Left cardiac atrium (tissue), 4 donors: ENCODE results near the gene NEBL. TPM values are rescaled to one million over a fixed set of nuclear protein-coding genes. Genes with fewer than 3 reads are reported as not detected.

Source experiments
- ATAC-seq, 2 donors: fragments of 200-7000 bp; cut with Tn5 transposase; one replicate each; pipeline ENCODE4 v1.9.1; 2020; ENCODE audit warnings: mild to moderate bottlenecking in 2 of 2, moderate library complexity in 2 of 2
- DNase-seq: peaks from one replicate; pipeline ENCODE4 v3.0.0-alpha.2; 2020
- intact Hi-C, 2 donors: fragments of 100-400 bp; cut with DNase I; formaldehyde crosslinking; loops; one replicate each; pipeline versions ENCODE4 v1.14.1 to v1.15.1; 2022 to 2023
- total RNA-seq, 2 donors: library from RNA; stranded (reverse); fragmentation: NEBNext Ultra II Directional; extraction: Animal tissue kit (Norgen Biotek cat#: 25700); gene quantifications; one replicate each; pipeline ENCODE4 v1.2.1, GENCODE V29; 2021
- donor health status: DM: no; HTN: yes; CAD: no.
- donor health status: DM: no; HTN: yes; CAD: no; lungs with severe emphysema.
- donor health status: DM: yes; HTN: yes; CAD: no.
- donor health status: Dilated cardiomyopathy.

The NEBL gene
- total RNA-seq, 2 donors from 2014 or later: 386 to 506 TPM

DNA sequence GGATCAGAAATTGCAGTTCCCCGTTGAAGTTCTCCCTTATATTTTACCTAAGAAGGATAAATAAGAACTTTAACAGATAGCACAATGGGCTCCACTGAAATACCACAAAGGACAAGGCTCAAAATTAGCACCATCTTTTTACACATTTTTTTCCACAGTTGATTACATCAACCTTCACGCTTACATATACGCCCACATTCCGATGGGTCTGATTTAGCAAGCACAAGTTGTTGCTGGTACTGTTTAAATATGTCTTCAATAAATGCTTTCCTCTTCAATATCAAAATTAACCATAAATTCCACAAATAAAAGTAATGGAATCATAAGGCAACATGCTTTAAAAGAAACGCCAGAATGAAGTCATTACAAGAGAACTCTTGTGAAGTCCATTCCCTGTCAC lies 79.5 kb downstream of the NEBL start:
- intact Hi-C loops: no loop called here
- DNase-seq: no peak
- no peak for ATAC-seq

DNA sequence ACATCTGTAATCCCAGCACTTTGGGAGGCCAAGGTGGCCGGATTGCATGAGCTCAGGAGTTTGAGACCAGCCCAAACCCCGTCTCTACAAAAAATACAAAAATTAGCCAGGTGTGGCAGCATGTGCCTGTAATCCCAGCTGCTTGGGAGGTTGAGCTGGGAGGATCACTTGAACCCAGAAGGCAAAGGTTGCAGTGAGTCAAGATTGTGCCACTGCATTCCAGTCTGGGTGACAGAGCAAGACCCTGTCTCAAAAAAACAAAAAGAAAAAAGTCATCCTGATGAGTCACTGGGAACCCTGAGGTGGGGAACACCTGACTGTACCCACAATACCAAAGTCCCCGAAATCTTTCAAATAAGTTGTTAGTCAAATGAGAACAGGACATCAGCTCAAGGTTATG lies 80.0 kb downstream of the NEBL start:
- ATAC-seq (no peak), DNase-seq (no peak)
- intact Hi-C loops: no loop called here

DNA sequence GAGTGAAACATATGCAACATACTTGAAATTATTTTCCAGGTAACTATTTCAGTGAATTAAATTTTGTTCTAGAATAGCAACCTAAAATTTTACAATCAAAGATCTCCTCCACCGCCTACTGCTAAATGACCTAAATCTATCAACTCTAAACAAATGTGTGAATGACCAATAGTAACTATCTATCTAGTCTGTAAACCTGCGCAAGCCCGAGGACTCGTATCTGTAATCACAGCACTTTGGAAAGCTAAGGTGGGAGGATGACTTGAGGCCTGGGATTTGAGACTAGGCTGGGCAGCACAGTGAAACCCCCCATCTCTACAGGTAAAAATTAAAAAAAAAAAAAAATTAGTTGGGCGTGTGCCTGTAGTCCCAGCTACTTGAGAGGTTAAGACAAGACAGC lies 83.0 kb downstream of the NEBL start:
- DNase-seq (no peak), ATAC-seq (no peak)
- intact Hi-C loops: no loop called here

DNA sequence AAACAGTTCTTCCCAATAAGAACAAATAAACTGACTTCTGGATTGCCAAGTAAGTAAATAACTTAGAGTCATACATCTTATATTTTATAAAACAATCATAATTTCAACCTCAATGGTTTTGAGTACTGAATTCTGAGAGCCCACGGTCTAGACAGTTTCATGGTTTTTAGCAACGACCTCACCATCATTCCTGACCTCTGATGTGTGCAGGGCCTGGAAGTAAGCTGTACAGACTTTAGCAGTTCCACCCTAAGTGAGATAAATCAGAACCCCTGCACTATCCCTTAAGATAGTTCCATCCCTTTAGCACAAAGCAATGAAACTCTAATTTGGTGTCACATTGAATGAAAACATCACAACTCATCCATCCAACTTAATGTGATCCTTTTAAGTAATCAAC lies 86.0 kb downstream of the NEBL start:
- no peak for DNase-seq
- peak in 1 of 2 donors; percentile 44 for ATAC-seq
- intact Hi-C loops: no loop called here

DNA sequence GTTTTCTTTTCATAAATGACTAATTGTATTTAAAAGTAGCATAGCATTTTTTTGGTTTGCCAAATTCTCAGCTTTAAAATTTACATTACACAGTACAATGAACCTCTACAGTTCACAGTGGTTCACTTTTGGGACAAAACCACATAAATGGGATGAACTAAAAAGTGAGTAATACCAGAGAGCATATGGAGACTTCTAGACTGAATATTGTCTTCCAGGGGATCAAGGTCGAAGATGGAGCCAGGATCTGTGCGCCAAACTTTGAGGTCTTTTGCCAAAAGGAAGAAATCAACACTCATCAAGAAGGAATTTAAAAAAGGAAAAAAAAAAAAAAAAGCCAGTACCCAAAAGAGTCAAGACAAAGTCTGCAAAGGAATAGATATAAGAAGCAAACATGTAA lies 87.5 kb downstream of the NEBL start:
- intact Hi-C loops: no loop called here
- ATAC-seq (no peak), DNase-seq (no peak)

DNA sequence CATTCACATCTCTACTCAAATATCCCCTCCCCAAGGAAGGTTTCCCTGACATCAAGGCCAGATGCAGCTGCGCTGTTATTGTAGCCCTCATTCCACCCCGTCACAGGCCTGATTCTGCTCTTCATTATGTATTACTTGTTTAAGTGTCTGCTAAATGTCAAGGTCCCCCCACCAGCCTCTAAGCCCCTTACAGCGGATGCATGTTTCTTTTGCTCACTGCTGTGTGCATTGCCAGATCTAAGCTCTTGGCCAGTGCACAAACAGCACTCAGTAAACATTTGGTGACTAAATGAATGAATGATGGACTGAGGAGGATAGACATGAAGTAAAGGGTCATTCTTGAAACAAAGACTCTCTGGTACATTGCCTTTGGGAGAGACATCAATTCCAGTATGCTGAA lies 90.6 kb downstream of the NEBL start:
- intact Hi-C loops: no loop called here
- no peak for ATAC-seq
- no peak for DNase-seq

DNA sequence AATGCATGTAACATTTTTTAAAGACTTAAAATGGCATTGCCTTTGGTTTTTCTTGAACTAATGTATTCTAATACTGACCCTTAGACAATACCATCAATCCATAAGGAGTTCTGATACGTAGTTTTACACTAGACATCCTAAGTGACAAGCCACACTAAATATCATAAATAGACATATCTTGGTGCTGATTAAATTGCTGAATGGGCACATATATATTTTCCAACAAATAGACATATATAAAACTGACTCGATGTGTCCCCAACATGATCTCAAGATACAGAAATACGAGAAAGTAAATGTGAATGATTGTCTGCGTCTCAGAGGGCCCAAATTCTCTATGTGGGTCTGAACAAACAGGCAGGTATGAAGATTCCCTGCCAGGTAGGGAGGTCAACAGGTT lies 99.8 kb downstream of the NEBL start:
- intact Hi-C loops: no loop called here
- DNase-seq (no peak), ATAC-seq (no peak)

DNA sequence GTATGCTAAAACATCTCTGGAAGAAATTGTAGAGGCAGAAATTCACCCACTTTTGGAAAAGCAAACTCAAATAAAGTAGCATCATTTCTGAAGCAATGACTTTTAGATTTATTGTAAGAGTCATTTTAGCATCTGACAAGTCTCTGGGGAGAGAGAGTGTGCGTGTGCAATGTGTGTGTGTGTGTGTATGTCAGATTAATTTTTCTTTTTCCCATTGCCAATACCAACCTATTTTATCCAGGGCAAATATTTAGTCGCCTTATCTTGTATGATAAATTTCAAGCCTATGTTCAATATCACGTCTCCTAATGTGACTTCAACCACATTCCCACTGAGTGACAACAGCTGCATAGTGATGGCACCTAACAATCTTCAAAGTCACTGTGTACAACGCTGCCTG lies 101.7 kb downstream of the NEBL start:
- DNase-seq (no peak), ATAC-seq (no peak)
- intact Hi-C loops: no loop called here

DNA sequence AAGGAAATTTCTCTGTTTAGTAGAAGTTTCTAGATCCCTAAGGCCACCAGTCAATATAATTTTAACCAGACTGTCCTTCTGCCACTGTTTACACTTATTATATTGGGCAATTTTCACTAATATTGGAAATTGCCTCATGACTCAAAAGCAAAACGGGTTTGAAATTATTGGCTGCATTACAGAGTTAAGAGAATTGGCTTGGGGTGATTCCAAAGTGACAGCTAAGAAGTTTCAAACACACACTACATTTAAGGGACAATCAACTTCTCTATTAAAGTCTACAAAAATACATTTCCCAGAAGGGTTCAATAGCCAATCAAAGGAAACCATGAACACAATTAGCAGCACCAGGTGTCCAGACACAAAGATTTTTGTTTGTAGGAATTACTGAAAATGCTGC lies 111.9 kb downstream of the NEBL start:
- ATAC-seq: no peak
- no peak for DNase-seq
- intact Hi-C loops: no loop called here

DNA sequence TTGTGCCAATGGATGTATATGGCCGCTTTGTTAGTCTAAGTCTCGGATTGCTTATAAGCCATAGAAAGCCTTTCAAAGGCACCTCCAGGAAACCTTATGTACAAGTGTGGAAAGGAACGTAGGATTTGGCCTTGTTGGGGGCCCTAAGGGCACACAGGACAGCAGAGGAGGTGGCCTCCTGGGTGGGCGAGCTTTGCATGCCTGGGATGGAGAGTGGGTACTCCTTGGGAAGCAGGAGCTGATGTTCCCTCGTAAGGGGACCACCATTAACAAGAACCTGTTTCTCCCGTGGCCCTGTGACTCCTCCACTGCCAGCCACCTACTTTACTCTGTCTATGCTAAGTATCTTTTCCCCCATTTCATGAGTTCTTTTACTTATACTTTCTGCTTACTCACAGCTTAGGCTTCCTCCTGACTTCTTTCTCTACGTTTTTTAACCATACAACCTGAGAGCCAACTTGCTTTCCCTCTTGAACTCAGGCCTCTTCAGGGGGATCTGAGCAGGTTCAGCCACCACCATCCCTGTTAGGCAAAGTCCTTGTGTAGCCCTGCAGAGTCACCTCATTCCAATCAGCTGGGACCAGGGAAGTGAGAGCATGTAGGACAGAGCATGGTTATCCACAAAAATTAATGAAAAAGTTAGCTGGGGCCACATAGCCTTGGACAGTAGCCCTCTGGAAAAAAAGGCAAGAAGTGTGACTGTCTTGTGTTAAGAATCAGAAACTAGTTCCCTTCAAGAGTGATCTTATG lies 118.9 kb downstream of the NEBL start:
- ATAC-seq (peak; percentile 12 to 30), DNase-seq (no peak)
- intact Hi-C loops: no loop called here

DNA sequence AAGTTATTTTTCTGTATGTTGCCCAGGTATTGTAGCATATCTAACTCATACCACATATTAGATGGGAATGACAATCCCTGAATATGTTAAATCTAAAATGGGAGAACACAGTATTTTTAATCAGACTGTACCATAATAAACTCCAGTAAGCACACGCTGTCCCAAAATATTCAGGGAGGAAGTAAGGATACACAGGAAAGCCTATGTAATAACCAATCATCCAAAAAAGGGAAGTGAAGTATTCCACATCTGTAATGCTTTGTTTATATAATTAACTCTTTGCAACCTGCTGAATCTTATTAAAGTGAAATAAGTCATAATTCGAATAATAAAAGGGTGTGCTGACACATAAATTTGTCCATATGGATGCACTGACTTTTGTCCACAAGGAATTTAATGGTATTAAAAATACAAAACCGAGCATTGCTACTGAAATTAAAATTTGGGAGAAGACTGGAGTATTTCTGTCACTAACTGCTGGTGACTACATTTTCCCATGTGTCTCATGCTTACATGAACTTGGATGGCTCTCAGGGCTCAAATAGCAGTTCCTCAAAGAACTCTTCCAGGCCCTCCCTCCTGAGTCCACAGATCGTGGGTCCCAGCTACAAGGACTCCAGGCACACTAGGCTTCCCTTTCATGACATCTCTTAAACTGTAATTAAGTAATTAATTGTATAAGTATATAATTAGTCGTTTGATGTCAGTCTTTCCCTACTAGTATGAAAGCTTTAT lies 120.6 kb downstream of the NEBL start:
- intact Hi-C loops: no loop called here
- DNase-seq (no peak), ATAC-seq (peak in 1 of 2 donors; percentile 10)

DNA sequence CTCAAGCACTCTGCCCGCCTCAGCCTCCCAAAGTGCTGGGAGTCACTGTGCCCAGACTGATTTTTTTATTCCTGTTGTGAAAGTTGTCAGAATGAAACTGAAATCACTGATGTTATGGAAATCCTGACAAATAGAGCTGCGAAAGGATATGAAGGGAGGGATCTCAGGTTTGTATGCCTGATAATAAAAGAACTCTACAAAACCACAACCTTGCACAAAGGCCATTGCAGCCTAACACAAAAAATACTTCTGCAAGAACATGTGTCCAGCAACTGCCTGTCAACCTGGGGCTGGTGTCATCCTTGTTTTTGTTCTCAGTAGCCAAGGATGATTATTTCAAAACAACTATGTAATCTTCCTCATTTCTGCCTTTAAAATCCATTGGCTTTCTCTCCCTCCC lies 126.1 kb downstream of the NEBL start:
- intact Hi-C loops: no loop called here
- ATAC-seq (no peak), DNase-seq (no peak)

DNA sequence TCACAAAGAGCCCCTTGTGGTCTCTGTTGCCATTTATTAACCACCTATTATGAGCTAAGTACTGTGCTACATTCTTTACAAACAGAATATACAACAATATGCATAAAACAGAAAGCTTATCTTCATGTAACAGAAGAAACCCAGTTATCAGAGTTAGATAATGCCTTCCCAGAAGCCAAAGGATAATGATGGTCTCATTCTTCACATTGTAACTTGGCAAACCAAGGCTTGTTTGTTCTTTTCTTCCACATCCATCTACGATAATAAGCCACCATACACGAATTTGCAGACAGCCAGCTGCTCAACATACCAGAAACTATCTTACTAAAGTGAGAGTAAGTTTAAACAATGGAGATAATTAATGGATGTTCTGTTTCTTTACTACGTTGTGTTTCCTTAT lies 127.6 kb downstream of the NEBL start:
- intact Hi-C loops: loop anchor here (2.0 to 10.0 kb wide), 2 partner anchors 951 to 955 kb away; partner anchors contain the start of gene PLXDC2 (in 1 of the 2)
- DNase-seq (no peak), ATAC-seq (no peak)

DNA sequence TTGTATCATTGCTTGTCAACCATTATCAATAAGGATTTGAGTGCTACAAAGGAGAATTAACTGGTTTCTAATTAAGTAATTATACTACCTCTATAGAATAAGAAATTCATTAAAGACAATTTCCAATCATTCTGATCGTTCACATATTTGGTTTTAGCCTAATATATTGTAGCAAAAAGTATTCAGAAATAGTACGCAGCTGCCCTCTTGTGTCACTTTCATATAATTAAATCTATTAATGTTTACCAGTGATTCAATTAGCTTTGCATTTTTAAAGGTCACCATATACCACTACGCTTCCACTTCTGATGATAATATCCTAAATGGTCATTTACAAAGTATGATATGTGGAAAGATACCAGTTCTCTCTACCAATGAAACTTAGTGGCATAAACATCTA lies 128.3 kb downstream of the NEBL start:
- DNase-seq (no peak), ATAC-seq (no peak)
- intact Hi-C loops: loop anchor here (2.0 to 10.0 kb wide), 2 partner anchors 950 to 954 kb away; partner anchors contain the start of gene PLXDC2 (in 1 of the 2)

DNA sequence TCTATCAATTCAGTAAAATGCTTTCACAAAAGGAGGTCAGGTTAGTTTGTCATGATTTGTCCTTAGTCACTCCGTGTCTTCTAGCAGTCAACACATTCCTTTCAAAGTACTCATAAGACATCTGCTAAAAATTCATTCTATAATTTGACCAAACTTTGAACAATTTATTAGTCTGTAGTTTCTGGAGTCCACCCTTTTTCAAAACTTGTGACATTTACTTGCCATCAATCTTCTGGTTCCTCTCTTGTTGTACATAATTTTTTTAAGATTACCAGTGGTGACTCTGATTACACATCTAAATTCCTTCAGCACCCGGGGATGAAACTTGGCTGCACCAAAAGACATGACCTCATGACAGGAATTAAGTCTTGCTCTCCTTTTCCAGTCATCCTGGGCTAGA lies 130.1 kb downstream of the NEBL start:
- intact Hi-C loops: loop anchor here in 1 of 2 donors (10.0 kb wide), 1 partner anchor 952 kb away; the partner anchor contains the start of gene PLXDC2
- ATAC-seq (peak in 1 of 2 donors; percentile 69), DNase-seq (no peak)

DNA sequence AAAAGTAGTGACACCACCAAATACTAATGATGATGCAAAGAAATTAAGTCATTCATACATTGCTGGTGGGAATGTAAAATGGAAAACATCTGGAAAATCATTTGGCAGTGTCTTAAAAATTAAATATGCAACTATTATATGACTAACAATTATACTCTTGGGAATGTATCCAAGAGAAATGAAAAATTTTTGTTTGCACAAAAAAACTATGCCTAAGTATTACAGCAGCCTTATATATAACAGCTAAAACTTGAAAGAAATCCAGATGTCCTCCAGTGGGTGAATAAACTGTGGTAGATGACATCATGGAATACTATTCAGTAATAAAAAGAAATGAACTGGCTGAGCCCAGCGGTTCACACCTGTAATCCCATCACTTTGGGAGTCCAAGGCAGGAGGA lies 132.0 kb downstream of the NEBL start:
- ATAC-seq: no peak
- no peak for DNase-seq
- intact Hi-C loops: loop anchor here in 1 of 2 donors (10.0 kb wide), 1 partner anchor 950 kb away; the partner anchor contains the start of gene PLXDC2

DNA sequence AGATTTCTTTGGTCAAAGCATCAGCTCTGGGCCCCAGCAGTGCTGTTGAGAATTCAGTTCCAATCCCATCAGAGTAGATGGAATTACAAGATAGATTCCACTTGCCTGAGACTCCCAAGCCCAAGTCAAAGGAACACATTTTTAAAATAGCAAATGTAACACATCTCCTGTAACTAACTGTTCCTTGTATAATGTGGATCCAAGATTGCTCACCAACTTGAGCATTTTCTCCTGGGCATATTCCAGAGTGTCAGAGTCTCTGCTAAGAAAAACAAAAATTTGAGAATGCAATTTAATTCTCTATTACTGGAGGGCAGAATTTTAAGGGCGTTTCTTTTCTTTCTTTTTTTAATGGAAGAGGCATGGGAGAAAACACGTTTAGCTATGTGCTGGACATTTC lies 136.7 kb downstream of the NEBL start:
- ATAC-seq (no peak), DNase-seq (no peak)
- intact Hi-C loops: loop anchor here in 1 of 2 donors (10.0 kb wide), 1 partner anchor 946 kb away; the partner anchor contains the start of gene PLXDC2

DNA sequence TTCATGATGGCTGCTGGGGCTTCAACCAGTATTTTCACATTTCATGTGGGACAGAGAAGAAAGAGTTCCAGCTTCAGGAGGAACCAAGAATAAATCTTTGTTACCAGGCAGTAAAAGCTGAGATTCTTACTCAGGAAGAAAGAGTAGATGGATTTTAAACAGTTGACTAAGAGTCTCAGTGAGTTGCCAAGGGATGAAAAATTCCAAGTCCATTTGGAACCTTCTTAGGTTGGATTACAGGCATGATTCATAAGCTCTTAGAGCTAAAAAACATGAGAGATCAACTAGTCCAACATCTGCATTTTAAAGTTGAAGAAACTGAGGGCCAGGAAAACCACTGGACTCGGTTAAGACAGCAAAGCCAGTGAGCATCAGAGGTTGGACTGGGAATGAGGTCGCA lies 148.6 kb downstream of the NEBL start:
- peak in 1 of 2 donors; percentile 79 for ATAC-seq
- no peak for DNase-seq

DNA sequence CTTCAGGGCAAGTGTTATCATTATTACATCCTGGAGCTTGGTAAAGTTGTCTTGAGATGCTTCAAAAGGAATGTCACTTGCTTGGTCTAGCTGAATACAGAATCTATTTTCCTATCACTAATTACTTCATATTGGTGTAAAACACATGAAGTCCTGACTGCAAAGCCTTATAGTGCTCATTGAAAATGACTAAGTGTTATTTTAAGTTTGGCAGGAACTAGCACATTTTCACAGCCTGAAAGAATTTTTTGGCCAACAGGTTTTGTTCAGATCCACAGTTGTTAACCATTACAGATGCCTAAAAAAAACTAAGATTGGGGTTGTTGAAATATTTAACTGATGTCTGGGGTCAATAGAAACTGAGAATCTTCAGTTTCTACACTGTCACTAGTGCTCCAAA lies 149.3 kb downstream of the NEBL start:
- intact Hi-C loops: no loop called here
- no peak for DNase-seq
- peak in 1 of 2 donors; percentile 58 for ATAC-seq

More for the DNA sequence above, 148.6 kb downstream of the NEBL start:
- intact Hi-C loops: no loop called here

DNA sequence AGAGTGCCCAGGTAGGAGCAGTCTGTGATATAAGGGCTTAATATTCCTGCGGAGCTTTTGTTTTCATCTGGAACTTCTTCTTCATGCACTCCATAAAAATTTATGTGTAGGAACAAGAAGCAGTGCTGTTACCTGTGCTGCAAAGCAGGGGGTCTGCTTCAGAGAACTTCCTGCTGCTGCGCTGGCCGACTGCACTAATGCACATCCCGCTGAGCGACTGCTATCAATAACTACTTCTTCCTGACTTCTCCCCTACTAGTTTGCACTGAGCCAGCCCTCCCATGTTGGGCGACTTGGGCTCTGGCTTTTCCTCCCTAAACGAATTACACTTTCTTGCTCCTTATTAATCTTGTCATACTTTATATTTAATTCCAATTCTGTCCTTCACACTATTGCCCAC lies 150.3 kb downstream of the NEBL start:
- ATAC-seq: no peak
- DNase-seq: no peak
- intact Hi-C loops: no loop called here
